Measurements from ENCODE around the gene KIRREL3. TPM values are rescaled to one million over a fixed set of nuclear protein-coding genes. Genes with fewer than 3 reads are reported as not detected.

KIRREL3 gene
- polyA plus RNA-seq, 1 of the 3 experiments (the other 2 are of a cell fraction) = 3.7 TPM

GRCh38 chr11:126440792-126441514, 559.6 kb downstream of the KIRREL3 start (continued):
- peak; percentile 95 for TF ChIP-seq CTCF (IDR thresholded peaks at IDR 0.05)
- no peak for TF ChIP-seq FOSL2 (IDR thresholded peaks at IDR 0.05; ENCODE audit: borderline replicate concordance, low read depth)
- TF ChIP-seq FOXJ3 (CRISPR knock-in tag; IDR thresholded peaks at IDR 0.05) = no peak
- TF ChIP-seq EP300 (IDR thresholded peaks at IDR 0.05; ENCODE audit: borderline replicate concordance in 1 of 2, low read depth in 1 of 2, low read length in 1 of 2) = no peak
- TF ChIP-seq TAF1 (IDR thresholded peaks at IDR 0.05; ENCODE audit: borderline replicate concordance, low read depth, low read length) = no peak
- TF ChIP-seq GABPA (IDR thresholded peaks at IDR 0.05; ENCODE audit: low read depth) = no peak
- TF ChIP-seq RAD21 (IDR thresholded peaks at IDR 0.05; ENCODE audit: low read length) = peak; percentile 96
- TF ChIP-seq FOXM1 (IDR thresholded peaks at IDR 0.05; ENCODE audit: low read depth) = no peak
- no peak for TF ChIP-seq NRF1 (IDR thresholded peaks at IDR 0.05; ENCODE audit: low read depth, low read length)
- no peak for TF ChIP-seq IRF3 (IDR thresholded peaks at IDR 0.05; ENCODE audit: low read depth, low read length)
- no peak for TF ChIP-seq RFX5 (IDR thresholded peaks at IDR 0.05; ENCODE audit: low read length)
- no peak for TF ChIP-seq NFIC (IDR thresholded peaks at IDR 0.05; ENCODE audit: borderline replicate concordance)
- no peak for TF ChIP-seq USF2 (IDR thresholded peaks at IDR 0.05; ENCODE audit: borderline replicate concordance, low read depth, low read length)
- TF ChIP-seq MXI1 (IDR thresholded peaks at IDR 0.05; ENCODE audit: low read depth, low read length) = no peak
- no peak for TF ChIP-seq RXRA (IDR thresholded peaks at IDR 0.05; ENCODE audit: borderline replicate concordance, low read depth)
- TF ChIP-seq CHD2 (IDR thresholded peaks at IDR 0.05; ENCODE audit: low read length, partially characterized antibody) = peak; percentile 11
- no peak for TF ChIP-seq YY1 (IDR thresholded peaks at IDR 0.05; ENCODE audit: low read depth)
- no peak for TF ChIP-seq GATA2 (CRISPR knock-in tag; IDR thresholded peaks at IDR 0.05)

All from SK-N-SH (cell line).